Measurements from ENCODE around the gene FAM20C.

FAM20C gene

DNA sequence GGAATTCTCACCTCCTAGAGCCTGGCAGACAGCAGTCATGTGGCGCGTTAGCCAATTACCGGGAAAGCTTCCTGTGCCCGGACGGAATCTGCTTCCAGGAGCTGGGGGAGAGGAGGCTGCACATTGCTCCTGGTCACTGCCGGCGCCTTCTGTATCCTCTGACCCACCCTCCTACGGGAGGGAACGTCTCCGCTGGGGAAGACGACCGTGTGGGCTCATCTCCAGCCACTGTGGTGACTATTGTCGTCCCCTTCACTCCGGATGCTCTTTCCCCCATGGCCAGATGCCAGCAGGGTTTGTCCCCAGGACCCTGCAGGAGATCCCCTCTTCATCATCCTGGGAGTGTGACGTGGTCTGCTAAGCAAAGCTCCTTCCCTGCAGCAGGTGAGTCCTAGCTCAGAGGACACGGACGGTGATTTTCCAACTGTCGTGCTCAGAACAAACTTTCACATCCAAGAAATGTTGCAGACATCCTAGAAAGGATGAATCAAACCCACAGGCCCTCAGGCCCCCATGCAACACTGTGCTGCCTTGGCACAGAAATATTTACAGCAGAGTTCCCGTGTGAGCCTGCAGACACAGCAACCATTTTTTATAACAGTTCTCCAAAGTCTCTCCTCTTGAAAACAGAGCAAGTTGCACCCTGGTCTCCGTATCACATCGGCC lies 29.6 kb upstream of the FAM20C start:
- Histone ChIP-seq H3K27me3 (ENCODE audit: control insufficient read depth in 1 of 2, insufficient read depth in 2 of 2, low read length in 2 of 2) (no peaks in the 10 kb centered on the region), H3K9me3 (ENCODE audit: low read length) (no peaks in the 10 kb centered on the region), H3K9ac (ENCODE audit: low read length) (no peak overlapping the region), H3K4me1 (ENCODE audit: insufficient read depth, low read length) (no peaks in the 10 kb centered on the region), H3K36me3 (ENCODE audit: insufficient read depth, low read length) (no peaks in the 10 kb centered on the region), H3K4me3 (ENCODE audit: low read depth in 1 of 2, low read length in 2 of 2) (no peak overlapping the region), H3K27ac (ENCODE audit: low read depth, low read length) (no peak overlapping the region)

DNA sequence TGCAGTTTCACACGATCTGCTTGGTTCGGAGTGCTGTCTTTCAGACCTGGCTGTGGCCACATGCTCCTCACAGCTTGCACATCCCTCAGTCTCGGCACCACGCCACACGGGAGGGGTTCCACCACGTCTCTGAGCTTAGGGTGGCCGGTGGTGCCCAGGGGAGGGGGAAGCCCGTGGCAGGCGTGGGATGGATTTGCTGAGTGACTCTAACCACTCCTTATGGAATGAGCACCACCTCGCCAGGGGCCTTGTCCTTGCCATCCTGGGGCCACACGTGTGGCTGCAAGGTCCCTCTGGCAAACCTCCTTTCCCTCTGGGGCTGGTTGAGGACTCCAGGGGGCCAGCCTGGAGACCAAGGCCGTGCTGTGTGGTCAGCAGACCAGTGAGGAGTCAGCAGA lies 29.1 kb upstream of the FAM20C start:
- Histone ChIP-seq H3K9ac (ENCODE audit: low read length) (no peak overlapping the region), H3K9me3 (ENCODE audit: low read length) (no peaks in the 10 kb centered on the region), H3K27ac (ENCODE audit: low read depth, low read length) (no peak overlapping the region), H3K4me3 (ENCODE audit: low read depth in 1 of 2, low read length in 2 of 2) (no peak overlapping the region), H3K27me3 (ENCODE audit: control insufficient read depth in 1 of 2, insufficient read depth in 2 of 2, low read length in 2 of 2) (no peaks in the 10 kb centered on the region), H3K4me1 (ENCODE audit: insufficient read depth, low read length) (no peaks in the 10 kb centered on the region), H3K36me3 (ENCODE audit: insufficient read depth, low read length) (no peaks in the 10 kb centered on the region)

DNA sequence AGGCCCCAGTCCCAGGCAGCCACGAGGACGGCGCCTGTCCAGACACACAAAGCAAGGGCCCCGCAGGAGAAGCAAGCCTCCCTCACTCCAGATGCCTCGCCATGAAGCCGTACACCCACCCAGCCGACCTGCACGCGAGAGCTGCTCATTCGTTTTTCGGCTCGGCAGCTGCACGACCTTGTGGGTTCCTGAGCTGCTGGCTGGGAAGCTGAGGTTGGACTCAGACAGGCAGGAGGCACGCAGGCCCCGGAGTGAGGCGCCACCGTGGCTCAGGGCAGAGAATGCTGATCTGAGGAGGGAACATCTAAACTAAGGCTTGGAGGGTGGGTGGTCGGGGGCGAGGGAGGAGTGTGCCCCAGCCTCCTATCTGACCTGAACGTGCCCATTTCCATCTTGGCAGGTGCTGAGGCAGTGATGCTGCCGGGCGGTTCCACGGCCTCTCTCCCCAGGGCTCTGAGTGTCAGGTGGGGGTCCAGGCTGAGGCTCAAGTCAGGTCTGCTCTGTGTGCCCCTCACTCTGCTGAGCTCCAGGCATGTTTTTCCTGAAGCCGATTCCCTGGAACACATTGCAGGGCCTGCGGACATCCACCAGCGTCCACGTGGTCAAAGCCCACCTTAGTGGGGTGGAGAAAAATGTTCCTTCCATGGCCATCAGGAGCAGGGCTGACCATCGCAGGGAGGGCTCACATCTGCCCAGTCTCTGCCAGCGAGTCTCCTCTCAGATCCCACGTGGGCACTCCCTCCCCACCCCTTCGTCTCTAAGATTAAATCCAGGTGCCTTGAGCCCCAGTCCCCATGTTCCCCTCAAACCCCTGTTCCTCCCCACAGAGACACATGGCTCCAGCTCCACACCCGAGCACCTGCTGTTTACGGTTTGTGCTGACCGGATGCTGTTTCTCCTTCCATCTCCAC lies 28.1 kb upstream of the FAM20C start:
- no peak overlapping the region for H3K4me3 ChIP-seq (ENCODE audit: low read depth in 1 of 2, low read length in 2 of 2)
- no peaks in the 10 kb centered on the region for H3K36me3 ChIP-seq (ENCODE audit: insufficient read depth, low read length)
- no peaks in the 10 kb centered on the region for H3K4me1 ChIP-seq (ENCODE audit: insufficient read depth, low read length)
- no peaks in the 10 kb centered on the region for H3K9me3 ChIP-seq (ENCODE audit: low read length)
- no peak overlapping the region for H3K9ac ChIP-seq (ENCODE audit: low read length)
- H3K27me3 ChIP-seq (ENCODE audit: control insufficient read depth in 1 of 2, insufficient read depth in 2 of 2, low read length in 2 of 2): no peaks in the 10 kb centered on the region
- no peak overlapping the region for H3K27ac ChIP-seq (ENCODE audit: low read depth, low read length)

DNA sequence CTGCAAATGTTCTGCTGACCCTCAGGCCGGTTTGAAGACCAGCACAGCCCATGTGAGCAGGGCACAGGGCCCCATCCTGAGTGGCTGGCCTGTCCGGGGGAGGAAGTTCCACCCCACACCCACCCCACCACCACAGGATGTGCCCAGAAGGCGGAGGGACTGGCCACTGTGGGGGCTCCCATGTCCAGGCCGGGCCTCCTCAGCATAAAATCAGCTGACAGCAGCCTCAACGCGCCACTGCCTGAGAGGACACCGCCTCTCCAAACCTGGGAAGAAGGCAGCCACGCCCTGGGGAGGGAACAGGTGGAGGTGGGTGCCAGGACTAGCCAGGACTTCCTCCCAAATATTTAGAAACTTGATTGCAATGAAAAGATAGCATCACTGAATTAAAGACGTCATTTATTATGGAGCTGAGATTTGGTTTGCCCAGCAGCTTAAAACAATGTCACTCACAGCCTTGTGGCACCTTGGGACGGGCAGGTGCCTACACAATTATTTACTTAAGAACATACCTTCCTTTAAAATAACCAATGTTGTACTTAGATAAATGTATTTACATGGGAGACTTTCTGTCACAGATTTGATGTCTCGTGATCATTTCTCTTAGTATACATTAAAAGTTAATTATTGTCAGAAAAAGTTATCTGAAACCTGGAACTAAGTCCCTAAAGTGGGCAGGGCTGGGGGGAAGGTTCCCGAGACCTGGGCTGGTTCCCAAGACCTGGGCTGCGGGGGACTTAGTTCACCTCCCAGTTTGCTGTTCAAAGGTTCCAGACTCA lies 27.3 kb upstream of the FAM20C start:
- no peak overlapping the region for H3K9ac ChIP-seq (ENCODE audit: low read length)
- H3K36me3 ChIP-seq (ENCODE audit: insufficient read depth, low read length): no peaks in the 10 kb centered on the region
- H3K27me3 ChIP-seq (ENCODE audit: control insufficient read depth in 1 of 2, insufficient read depth in 2 of 2, low read length in 2 of 2): no peaks in the 10 kb centered on the region
- no peak overlapping the region for H3K4me3 ChIP-seq (ENCODE audit: low read depth in 1 of 2, low read length in 2 of 2)
- H3K9me3 ChIP-seq (ENCODE audit: low read length): no peaks in the 10 kb centered on the region
- no peak overlapping the region for H3K27ac ChIP-seq (ENCODE audit: low read depth, low read length)
- no peaks in the 10 kb centered on the region for H3K4me1 ChIP-seq (ENCODE audit: insufficient read depth, low read length)

DNA sequence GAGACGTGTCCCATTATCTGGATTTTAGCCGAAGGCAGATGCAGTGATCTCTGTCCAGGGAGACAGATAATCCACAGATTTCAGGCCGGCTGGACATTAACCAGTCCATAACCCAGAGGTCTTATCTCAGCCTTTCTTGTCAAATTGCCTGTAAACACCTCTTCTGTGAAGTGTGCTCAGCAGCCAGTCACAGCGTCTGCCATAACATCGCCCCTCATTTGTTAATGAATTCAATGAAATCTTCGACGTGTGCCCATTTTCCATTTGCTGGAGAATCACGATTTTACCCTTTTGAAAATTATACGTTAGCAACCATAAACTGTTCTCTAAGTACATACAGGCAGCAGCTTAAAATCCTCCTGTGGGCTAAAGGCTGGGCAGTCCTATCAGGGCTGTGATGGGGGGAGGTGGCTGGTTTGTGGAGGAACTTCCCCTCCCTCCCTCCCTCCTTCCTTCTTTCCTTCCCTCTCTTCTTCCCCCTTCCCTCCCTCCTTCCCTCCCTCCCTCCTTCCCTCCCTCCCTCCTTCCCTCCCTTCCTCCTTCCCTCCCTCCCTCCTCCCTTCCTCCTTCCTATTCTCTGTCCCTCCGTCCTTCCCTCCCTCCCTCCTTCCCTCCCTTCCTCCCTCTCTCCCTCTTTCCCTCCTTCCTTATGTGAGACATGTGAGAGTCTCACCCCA lies 26.6 kb upstream of the FAM20C start:
- no peaks in the 10 kb centered on the region for H3K27me3 ChIP-seq (ENCODE audit: control insufficient read depth in 1 of 2, insufficient read depth in 2 of 2, low read length in 2 of 2)
- no peak overlapping the region for H3K4me3 ChIP-seq (ENCODE audit: low read depth in 1 of 2, low read length in 2 of 2)
- H3K4me1 ChIP-seq (ENCODE audit: insufficient read depth, low read length): no peaks in the 10 kb centered on the region
- H3K9me3 ChIP-seq (ENCODE audit: low read length): no peaks in the 10 kb centered on the region
- H3K27ac ChIP-seq (ENCODE audit: low read depth, low read length): no peak overlapping the region
- no peaks in the 10 kb centered on the region for H3K36me3 ChIP-seq (ENCODE audit: insufficient read depth, low read length)
- H3K9ac ChIP-seq (ENCODE audit: low read length): no peak overlapping the region

DNA sequence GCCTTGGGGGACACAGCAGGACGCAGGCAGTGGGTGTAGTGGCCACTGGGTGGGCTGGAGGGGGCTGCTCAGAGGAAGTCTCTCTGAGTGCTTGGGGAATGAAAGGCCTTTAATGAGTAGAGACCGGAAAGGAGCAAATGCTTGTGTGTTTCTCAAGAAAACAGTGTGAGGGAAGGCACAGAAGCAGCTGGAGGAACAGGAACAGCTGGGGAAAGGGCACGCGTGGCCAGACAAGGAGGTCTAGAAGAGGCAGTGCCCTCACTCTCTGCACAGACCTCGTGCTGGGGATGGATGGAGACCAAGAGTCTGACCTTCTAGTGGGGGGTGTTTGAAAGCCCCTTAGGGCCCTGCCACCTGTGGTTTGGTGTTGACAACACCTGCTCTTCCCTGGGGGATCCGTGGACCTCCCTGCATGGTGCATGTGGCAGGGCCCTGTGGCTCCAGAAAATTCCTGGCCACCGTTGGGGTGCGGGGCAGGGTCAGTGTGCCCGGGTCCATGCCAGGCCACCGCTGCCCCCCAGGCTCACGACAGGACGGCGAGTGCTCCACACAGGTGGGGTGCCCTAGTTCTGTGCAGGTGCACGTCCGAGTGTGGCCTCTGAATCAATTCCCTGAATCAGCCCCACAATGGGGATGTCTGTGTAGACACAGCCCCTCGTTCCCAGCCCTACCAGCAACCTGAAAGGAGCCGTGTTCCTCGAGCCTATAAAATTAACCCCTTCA lies 25.9 kb upstream of the FAM20C start:
- Histone ChIP-seq H3K4me1 (ENCODE audit: insufficient read depth, low read length) (no peaks in the 10 kb centered on the region), H3K27me3 (ENCODE audit: control insufficient read depth in 1 of 2, insufficient read depth in 2 of 2, low read length in 2 of 2) (no peaks in the 10 kb centered on the region), H3K4me3 (ENCODE audit: low read depth in 1 of 2, low read length in 2 of 2) (no peak overlapping the region), H3K36me3 (ENCODE audit: insufficient read depth, low read length) (no peaks in the 10 kb centered on the region), H3K9me3 (ENCODE audit: low read length) (no peaks in the 10 kb centered on the region), H3K9ac (ENCODE audit: low read length) (no peak overlapping the region), H3K27ac (ENCODE audit: low read depth, low read length) (no peak overlapping the region)

DNA sequence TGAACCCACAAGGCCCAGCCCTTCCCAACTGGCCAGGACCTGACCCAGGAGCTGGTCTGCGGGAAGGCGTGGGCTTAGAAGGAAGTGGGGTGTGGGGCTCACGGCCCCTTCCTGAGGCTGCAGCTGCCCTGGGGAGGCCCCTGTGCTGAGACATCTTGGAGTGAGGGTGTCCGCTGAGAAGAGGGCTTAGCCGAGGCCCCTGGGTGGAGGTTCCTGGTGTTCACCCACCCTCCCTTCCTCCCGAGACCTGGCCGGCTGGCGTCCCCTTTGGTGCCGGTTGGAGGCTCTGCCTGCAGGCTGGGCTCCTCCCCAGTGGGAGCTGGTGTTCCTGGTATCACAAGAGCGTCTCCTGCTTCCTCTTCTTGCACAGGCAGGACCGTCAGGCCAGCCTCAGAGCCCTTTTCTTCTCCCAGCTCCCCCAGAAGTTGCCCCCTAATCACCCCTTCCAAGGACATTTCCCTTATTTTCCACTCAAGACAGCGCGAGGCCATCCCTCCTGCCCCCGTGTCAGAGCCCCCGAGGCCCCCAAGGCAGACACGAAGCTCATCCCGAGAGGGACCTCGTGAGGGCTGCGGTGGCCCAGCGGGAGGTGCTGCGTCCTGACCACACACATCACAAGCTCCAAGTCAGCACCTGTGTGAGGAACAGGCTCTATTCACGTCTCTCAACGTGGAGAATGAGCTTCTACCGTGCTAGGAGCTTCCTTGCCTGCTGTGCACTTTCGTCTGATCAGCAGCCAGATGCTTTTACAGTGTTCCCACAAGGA lies 25.1 kb upstream of the FAM20C start:
- no peaks in the 10 kb centered on the region for H3K4me1 ChIP-seq (ENCODE audit: insufficient read depth, low read length)
- H3K27me3 ChIP-seq (ENCODE audit: control insufficient read depth in 1 of 2, insufficient read depth in 2 of 2, low read length in 2 of 2): no peaks in the 10 kb centered on the region
- no peak overlapping the region for H3K9ac ChIP-seq (ENCODE audit: low read length)
- no peaks in the 10 kb centered on the region for H3K9me3 ChIP-seq (ENCODE audit: low read length)
- no peak overlapping the region for H3K4me3 ChIP-seq (ENCODE audit: low read depth in 1 of 2, low read length in 2 of 2)
- H3K36me3 ChIP-seq (ENCODE audit: insufficient read depth, low read length): no peaks in the 10 kb centered on the region
- no peak overlapping the region for H3K27ac ChIP-seq (ENCODE audit: low read depth, low read length)

DNA sequence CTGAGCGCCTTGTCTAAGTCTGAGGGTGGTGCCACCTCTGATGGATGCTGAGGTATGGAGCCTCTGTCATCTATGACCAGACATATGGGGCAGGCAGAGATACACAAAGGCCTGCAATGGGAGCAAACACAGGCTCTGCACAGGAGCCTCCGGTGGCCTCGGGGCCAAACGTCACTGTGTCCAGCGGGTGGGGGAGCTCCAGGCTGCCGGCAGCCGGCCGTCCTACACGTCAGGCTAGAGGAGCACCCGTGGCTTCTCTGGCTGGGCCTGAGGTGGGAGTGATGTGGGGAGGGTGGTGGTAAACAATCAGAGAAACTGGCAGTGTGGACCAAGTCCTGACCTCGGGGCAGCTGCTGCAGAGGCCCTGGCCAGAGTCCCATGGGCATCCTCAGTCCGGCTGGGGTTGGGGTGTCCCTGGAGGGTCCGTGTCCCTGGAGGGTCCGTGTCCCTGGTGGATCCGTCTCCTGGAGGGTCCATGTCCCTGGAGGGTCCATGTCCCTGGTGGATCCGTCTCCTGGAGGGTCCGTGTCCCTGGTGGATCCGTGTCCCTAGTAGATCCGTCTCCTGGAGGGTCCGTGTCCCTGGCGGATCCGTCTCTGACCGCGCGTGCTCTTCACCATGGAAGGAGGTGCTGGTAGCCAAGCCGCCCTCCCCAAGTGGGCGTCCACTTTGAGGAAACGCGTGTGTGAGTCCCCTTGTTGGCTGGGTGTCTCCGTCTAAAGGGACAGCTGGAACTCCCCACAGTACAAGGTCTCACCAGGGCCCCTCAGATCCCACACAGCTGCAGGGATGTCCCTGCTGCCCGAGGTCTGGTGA lies 24.2 kb upstream of the FAM20C start:
- H3K9ac ChIP-seq (ENCODE audit: low read length): no peak overlapping the region
- no peaks in the 10 kb centered on the region for H3K36me3 ChIP-seq (ENCODE audit: insufficient read depth, low read length)

DNA sequence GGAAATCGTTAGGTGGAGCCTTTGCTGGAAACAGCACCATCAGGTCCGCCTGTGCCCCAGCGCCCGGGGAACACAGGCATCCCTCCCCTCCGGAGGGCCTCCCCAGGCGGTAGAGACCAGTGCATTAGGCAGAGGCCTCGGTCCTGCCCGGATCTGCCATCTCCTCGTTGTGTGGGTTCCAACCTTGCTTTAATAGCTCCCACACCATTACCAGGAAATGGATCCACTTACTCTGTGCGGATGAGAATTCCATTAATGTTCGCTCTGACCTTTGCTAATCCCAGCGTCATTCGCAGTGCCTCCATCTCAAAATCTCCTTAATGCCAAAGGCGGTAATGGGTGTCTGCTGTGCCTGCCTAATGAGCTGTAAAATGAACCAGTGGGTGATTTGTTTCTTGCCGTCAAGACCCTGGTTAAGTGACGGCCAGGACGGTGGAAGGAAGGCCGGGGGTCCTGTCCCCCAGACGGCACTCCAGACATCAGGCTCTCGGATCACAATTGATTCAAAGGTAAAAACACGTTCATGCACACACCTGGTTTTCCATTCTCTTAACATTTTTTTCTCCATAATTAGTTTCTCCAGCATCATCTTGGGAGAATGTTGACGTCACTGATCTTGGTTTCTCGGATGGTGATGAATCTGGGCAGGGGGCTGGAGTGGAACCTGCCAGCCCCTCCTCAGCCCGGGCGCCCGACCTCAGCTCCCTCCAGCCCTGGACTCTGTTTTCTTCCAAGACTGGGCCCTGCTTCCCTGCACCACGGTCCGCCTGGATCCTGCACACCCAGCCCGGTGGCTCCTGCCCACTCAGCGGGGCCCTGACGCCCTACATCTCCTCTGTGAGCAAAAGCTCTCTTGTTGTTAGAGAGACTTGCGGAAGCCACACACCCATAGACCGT lies 22.8 kb upstream of the FAM20C start:
- Histone ChIP-seq H3K27ac (ENCODE audit: low read depth, low read length) (no peak overlapping the region), H3K36me3 (ENCODE audit: insufficient read depth, low read length) (no peaks in the 10 kb centered on the region), H3K4me1 (ENCODE audit: insufficient read depth, low read length) (peaks cover 8% of the 10 kb centered on the region), H3K9ac (ENCODE audit: low read length) (no peak overlapping the region), H3K27me3 (ENCODE audit: control insufficient read depth in 1 of 2, insufficient read depth in 2 of 2, low read length in 2 of 2) (no peaks in the 10 kb centered on the region), H3K4me3 (ENCODE audit: low read depth in 1 of 2, low read length in 2 of 2) (no peak overlapping the region), H3K9me3 (ENCODE audit: low read length) (no peaks in the 10 kb centered on the region)

More for the DNA sequence above, 24.2 kb upstream of the FAM20C start:
- H3K4me1 ChIP-seq (ENCODE audit: insufficient read depth, low read length): no peaks in the 10 kb centered on the region
- no peaks in the 10 kb centered on the region for H3K27me3 ChIP-seq (ENCODE audit: control insufficient read depth in 1 of 2, insufficient read depth in 2 of 2, low read length in 2 of 2)
- H3K4me3 ChIP-seq (ENCODE audit: low read depth in 1 of 2, low read length in 2 of 2): no peak overlapping the region
- no peak overlapping the region for H3K27ac ChIP-seq (ENCODE audit: low read depth, low read length)
- no peaks in the 10 kb centered on the region for H3K9me3 ChIP-seq (ENCODE audit: low read length)
